ENCODE results near the gene IPO11. TPM values are rescaled to one million over a fixed set of nuclear protein-coding genes. Genes with fewer than 3 reads are reported as not detected.

IPO11 gene
- total RNA-seq, 1 experiment from 2014 or later, result 36.6 TPM

DNA sequence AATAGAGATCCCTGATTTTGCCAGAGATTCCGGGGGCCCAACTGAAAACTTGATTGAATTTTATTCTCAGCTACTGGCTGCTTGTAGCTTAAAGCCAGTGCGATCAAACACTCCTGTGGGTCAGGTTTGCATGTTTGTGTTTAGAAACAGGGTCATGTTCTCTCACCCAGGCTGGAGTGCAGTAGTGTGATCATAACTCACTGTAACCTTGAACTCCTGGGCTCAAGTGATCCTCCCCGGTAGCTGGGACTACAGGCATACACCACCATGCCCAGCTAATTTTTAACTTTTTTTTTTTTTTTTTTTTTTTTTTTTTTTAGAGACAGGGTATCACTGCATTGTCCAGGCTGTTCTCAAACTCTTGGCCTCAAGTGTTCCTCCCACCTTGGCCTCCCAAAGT lies 232.7 kb downstream of the IPO11 start:
- Mint-ChIP-seq H3K9me3 (ENCODE audit: unreplicated experiment) (no peaks in the 10 kb centered on the region), H3K4me3 (ENCODE audit: unreplicated experiment) (no peak overlapping the region), H3K27me3 (ENCODE audit: insufficient read depth, unreplicated experiment) (no peaks in the 10 kb centered on the region), H3K36me3 (ENCODE audit: insufficient read depth, unreplicated experiment) (no peaks in the 10 kb centered on the region), H3K4me1 (ENCODE audit: insufficient read depth, unreplicated experiment) (peaks cover 6% of the 10 kb centered on the region), H3K27ac (ENCODE audit: low read depth, unreplicated experiment) (no peak overlapping the region)
- no peak for DNase-seq (ENCODE audit: unreplicated experiment)
- BruUV-seq (replicated peaks), result no TSS peak
- TF ChIP-seq, protein P1, sequence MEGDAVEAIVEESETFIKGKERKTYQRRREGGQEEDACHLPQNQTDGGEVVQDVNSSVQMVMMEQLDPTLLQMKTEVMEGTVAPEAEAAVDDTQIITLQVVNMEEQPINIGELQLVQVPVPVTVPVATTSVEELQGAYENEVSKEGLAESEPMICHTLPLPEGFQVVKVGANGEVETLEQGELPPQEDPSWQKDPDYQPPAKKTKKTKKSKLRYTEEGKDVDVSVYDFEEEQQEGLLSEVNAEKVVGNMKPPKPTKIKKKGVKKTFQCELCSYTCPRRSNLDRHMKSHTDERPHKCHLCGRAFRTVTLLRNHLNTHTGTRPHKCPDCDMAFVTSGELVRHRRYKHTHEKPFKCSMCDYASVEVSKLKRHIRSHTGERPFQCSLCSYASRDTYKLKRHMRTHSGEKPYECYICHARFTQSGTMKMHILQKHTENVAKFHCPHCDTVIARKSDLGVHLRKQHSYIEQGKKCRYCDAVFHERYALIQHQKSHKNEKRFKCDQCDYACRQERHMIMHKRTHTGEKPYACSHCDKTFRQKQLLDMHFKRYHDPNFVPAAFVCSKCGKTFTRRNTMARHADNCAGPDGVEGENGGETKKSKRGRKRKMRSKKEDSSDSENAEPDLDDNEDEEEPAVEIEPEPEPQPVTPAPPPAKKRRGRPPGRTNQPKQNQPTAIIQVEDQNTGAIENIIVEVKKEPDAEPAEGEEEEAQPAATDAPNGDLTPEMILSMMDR (IDR thresholded peaks at IDR 0.05; ENCODE audit: unreplicated experiment), result no peak
- intact Hi-C loops (cut with micrococcal nuclease), result no loop called here
- CTCF ChIA-PET, result no interaction called here
- POLR2A ChIA-PET, result no interaction called here

DNA sequence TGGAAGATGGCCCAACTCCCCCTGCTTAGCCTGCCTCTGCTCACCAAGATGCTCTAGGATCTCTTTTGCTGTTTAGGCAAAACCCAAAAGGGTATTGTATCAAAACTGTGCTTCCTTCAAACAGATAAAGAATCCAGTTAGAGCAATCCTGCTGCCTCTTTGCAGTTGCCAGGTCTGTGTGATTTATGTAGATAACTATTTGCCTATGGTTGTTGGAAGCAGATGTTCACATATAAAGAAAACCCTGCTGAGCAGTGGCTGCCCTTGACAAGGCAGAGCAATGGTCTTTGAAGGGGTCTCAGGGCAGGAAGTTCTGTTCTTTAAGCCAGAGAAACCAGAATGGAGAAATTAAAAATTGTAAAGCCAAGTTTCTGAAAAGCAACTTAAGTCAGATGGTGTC lies 234.7 kb downstream of the IPO11 start:
- Mint-ChIP-seq H3K4me3 (ENCODE audit: unreplicated experiment) (no peak overlapping the region), H3K27ac (ENCODE audit: low read depth, unreplicated experiment) (no peak overlapping the region), H3K9me3 (ENCODE audit: unreplicated experiment) (no peaks in the 10 kb centered on the region), H3K4me1 (ENCODE audit: insufficient read depth, unreplicated experiment) (peaks cover 6% of the 10 kb centered on the region), H3K27me3 (ENCODE audit: insufficient read depth, unreplicated experiment) (no peaks in the 10 kb centered on the region), H3K36me3 (ENCODE audit: insufficient read depth, unreplicated experiment) (no peaks in the 10 kb centered on the region)
- intact Hi-C loops (cut with micrococcal nuclease), result no loop called here
- no peak for DNase-seq (ENCODE audit: unreplicated experiment)
- ChIA-PET CTCF (no interaction called here), POLR2A (no interaction called here)
- BruUV-seq (replicated peaks), result no TSS peak
- TF ChIP-seq, protein P1 (IDR thresholded peaks at IDR 0.05; ENCODE audit: unreplicated experiment), result no peak

DNA sequence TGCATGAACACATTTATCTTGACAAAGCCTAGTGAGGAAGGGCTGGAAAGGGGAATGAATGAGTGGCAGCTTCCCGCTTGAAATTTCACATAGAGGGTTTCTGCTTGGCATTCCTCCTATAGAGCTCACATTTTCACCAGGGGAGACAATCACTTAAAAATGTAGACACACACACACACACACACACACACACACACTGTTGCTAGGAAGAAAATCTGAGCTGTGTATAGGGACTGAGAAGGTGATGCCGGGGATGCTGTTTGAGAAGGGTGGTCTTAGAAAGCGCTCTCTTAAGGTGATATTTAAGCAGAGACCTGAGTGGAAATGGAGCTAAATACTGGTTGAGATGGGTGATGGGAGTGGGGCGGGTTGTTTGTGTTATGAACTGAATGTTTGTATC lies 236.5 kb downstream of the IPO11 start:
- BruUV-seq (replicated peaks), result no TSS peak
- Mint-ChIP-seq H3K36me3 (ENCODE audit: insufficient read depth, unreplicated experiment) (no peaks in the 10 kb centered on the region), H3K27ac (ENCODE audit: low read depth, unreplicated experiment) (no peak overlapping the region), H3K4me1 (ENCODE audit: insufficient read depth, unreplicated experiment) (no peaks in the 10 kb centered on the region), H3K27me3 (ENCODE audit: insufficient read depth, unreplicated experiment) (no peaks in the 10 kb centered on the region), H3K4me3 (ENCODE audit: unreplicated experiment) (no peak overlapping the region), H3K9me3 (ENCODE audit: unreplicated experiment) (peaks cover 6% of the 10 kb centered on the region)
- DNase-seq (ENCODE audit: unreplicated experiment), result no peak
- CTCF ChIA-PET, result interaction anchor here (0.5 to 1.0 kb wide), 2 partner anchors 20 to 129 kb away, joined by 3 read pairs; no protein-coding TSS in a partner anchor
- POLR2A ChIA-PET, result no interaction called here
- TF ChIP-seq, protein P1 (IDR thresholded peaks at IDR 0.05; ENCODE audit: unreplicated experiment), result no peak
- intact Hi-C loops (cut with micrococcal nuclease), result no loop called here

DNA sequence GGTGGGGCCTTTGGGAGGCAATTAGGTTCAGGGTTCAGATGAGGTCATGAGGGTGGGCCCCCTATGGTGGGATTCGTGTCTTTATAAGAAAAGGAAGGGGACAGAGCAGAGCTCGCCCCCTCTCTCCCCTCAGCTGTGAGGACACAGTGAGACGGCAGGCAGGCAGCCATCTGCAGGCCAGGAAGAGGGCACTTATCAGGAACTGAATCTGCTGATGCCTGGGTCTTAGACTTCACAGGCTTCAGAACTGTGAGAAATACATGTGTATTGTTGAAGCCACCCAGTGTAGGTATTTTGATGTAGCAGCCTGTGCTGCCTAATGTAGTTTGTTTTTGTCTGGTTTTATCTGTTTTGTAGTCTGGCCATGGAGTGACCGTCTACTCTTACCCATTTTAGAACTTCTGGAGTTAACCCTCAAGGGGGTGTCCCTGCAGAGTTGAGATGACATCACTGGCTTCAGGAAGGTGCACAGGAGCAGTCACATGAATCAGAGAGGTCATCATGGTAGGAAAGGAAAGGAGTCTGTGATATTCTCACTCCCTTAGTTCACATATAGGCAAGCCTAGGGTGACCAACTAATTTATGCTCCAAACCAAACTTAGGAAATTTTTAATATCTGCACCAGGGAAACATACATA lies 237.0 kb downstream of the IPO11 start:
- no peak overlapping the region for H3K4me3 Mint-ChIP-seq (ENCODE audit: unreplicated experiment)
- ChIA-PET POLR2A (no interaction called here), CTCF (interaction anchor here (0.5 to 1.0 kb wide), 3 partner anchors 19 to 132 kb away, joined by 3 read pairs; no protein-coding TSS in a partner anchor)
- H3K9me3 Mint-ChIP-seq (ENCODE audit: unreplicated experiment), result peaks cover 11% of the 10 kb centered on the region
- no peaks in the 10 kb centered on the region for H3K27me3 Mint-ChIP-seq (ENCODE audit: insufficient read depth, unreplicated experiment)
- no TSS peak for BruUV-seq (replicated peaks)
- TF ChIP-seq, protein P1 (IDR thresholded peaks at IDR 0.05; ENCODE audit: unreplicated experiment), result no peak
- no peaks in the 10 kb centered on the region for H3K36me3 Mint-ChIP-seq (ENCODE audit: insufficient read depth, unreplicated experiment)
- no peak for DNase-seq (ENCODE audit: unreplicated experiment)
- no peak overlapping the region for H3K27ac Mint-ChIP-seq (ENCODE audit: low read depth, unreplicated experiment)
- H3K4me1 Mint-ChIP-seq (ENCODE audit: insufficient read depth, unreplicated experiment), result no peaks in the 10 kb centered on the region
- intact Hi-C loops (cut with micrococcal nuclease), result no loop called here

Measured in MCF 10A (cell line).